ENCODE results near the gene RRAGD. TPM values are rescaled to one million over a fixed set of nuclear protein-coding genes. Genes with fewer than 3 reads are reported as not detected.

Gene RRAGD
- total RNA-seq, 2 experiments from 2014 or later: 9.0 to 10.2 TPM

DNA sequence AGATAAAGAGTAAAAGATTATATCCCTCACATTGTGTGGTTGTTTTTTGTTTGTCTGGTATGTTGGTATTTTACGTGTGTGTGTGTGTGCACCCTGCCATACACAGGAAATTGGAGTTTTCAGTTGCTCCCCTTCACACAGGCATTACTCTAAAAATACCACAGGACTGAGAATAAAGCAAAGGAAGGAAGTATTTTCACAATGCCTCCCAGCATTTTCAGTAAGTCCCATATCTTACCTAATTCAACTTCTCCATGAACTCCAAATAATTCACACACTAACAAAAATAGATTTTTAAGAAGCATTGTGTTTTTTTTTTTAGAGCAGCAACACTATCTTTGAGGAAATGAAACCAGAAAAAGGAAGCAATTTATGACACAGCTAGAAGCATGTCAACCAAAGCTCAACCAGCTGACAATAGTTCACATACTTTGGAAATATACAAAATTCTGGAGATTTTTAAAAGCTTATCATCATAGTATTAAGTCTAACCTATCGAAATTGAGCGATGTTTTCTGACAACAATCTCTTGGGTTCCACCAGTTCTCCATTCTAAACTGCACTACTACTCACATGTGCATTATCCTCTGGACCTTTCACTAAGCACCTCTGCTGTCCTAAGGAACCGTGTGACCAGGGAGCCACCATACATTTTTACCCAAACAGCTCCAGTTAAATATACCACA lies 61.6 kb downstream of the RRAGD start:
- Histone ChIP-seq H3K4me3 (ENCODE audit: low read length) (peak overlapping the region; percentile 71), H3K36me3 (ENCODE audit: insufficient read depth, low read length) (no peaks in the 10 kb centered on the region), H3K27ac (ENCODE audit: low read depth in 1 of 2, low read length in 2 of 2) (peak overlapping the region; percentile 15 to 73), H3K27me3 (ENCODE audit: control insufficient read depth in 1 of 2, insufficient read depth in 2 of 2, low read length in 2 of 2) (no peaks in the 10 kb centered on the region), H3K4me1 (ENCODE audit: insufficient read depth, low read length) (peaks cover 41% of the 10 kb centered on the region), H3K9me3 (ENCODE audit: control insufficient read depth in 1 of 2, insufficient read depth in 1 of 2, low read length in 2 of 2) (no peaks in the 10 kb centered on the region)
- DNase-seq (peak in 3 of 14 experiments; percentile 50 to 56 (median 56)), ATAC-seq (ENCODE audit: poor library complexity) (peak; percentile 27)
- H3K4me3 Mint-ChIP-seq: peak overlapping the region; percentile 99
- peaks cover 9% of the 10 kb centered on the region for H3K36me3 Mint-ChIP-seq (ENCODE audit: low read depth)
- H3K4me1 Mint-ChIP-seq (ENCODE audit: low read depth): peaks cover 69% of the 10 kb centered on the region
- peak overlapping the region; percentile 92 for H3K27ac Mint-ChIP-seq
- POLR2A ChIA-PET: interaction anchor here (0.5 to 5.2 kb wide), 13 partner anchors 10 to 1943 kb away, joined by 3 to 95 read pairs (median 7); partner anchors contain the start of genes CFAP206, LYRM2, MDN1 and PM20D2
- no peak for TF ChIP-seq CTCF (IDR thresholded peaks at IDR 0.05)
- no peaks in the 10 kb centered on the region for H3K27me3 Mint-ChIP-seq
- H3K9me3 Mint-ChIP-seq: no peaks in the 10 kb centered on the region
- CTCF ChIA-PET: interaction anchor here (0.7 to 2.6 kb wide), 3 partner anchors 22 to 1251 kb away, joined by 3 to 27 read pairs (median 6); no protein-coding TSS in a partner anchor
- intact Hi-C loops (cut with DNase I, micrococcal nuclease): loop anchor here (2.0 to 10.0 kb wide), 9 partner anchors 14 to 1234 kb away; partner anchors contain the start of genes PNRC1 (in 2 of the 2), RNGTT (in 2 of the 2), CASP8AP2 (in 1 of the 2) and MAP3K7 (in 1 of the 2)

DNA sequence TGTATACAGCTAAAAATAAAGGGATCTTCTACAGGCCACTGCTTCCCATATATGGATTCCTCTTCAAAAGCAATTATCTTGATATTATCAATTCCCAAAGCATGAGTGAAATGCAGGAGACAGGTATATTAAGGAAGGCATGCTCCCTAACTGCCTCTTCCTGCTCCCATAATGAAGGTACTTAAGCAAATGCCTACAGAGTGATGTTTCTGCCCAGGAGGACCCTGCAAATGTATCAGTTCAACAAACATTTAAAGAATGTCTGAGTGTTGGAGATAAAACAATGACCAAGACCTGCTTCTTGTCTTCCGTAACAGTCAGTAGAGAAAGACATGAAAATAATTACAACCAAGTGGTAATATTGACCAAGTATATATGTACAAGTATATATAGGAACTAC lies 63.7 kb downstream of the RRAGD start:
- Mint-ChIP-seq H3K27ac (peak overlapping the region; percentile 92), H3K4me3 (peak overlapping the region; percentile 30), H3K4me1 (ENCODE audit: low read depth) (peaks cover 74% of the 10 kb centered on the region), H3K9me3 (no peaks in the 10 kb centered on the region), H3K36me3 (ENCODE audit: low read depth) (peaks cover 12% of the 10 kb centered on the region), H3K27me3 (no peaks in the 10 kb centered on the region)
- ChIA-PET CTCF (interaction anchor here (0.8 to 1.6 kb wide), 3 partner anchors 14 to 24 kb away, joined by 3 to 5 read pairs (median 3); no protein-coding TSS in a partner anchor), POLR2A (interaction anchor here (5.2 kb wide), 1 partner anchor 268 kb away, joined by 95 read pairs; the partner anchor contains the start of gene PNRC1)
- Histone ChIP-seq H3K4me1 (ENCODE audit: insufficient read depth, low read length) (peaks cover 33% of the 10 kb centered on the region), H3K36me3 (ENCODE audit: insufficient read depth, low read length) (no peaks in the 10 kb centered on the region), H3K27ac (ENCODE audit: low read depth in 1 of 2, low read length in 2 of 2) (no peak overlapping the region), H3K4me3 (ENCODE audit: low read length) (no peak overlapping the region), H3K27me3 (ENCODE audit: control insufficient read depth in 1 of 2, insufficient read depth in 2 of 2, low read length in 2 of 2) (no peaks in the 10 kb centered on the region), H3K9me3 (ENCODE audit: control insufficient read depth in 1 of 2, insufficient read depth in 1 of 2, low read length in 2 of 2) (no peaks in the 10 kb centered on the region)
- no peak for TF ChIP-seq CTCF (IDR thresholded peaks at IDR 0.05)
- no peak for ATAC-seq (ENCODE audit: poor library complexity)
- DNase-seq: no peak
- intact Hi-C loops (cut with DNase I, micrococcal nuclease): loop anchor here in 1 of 2 experiments (5.0 kb wide), 2 partner anchors 64 to 201 kb away; partner anchors contain the start of genes PM20D2 and RRAGD

DNA sequence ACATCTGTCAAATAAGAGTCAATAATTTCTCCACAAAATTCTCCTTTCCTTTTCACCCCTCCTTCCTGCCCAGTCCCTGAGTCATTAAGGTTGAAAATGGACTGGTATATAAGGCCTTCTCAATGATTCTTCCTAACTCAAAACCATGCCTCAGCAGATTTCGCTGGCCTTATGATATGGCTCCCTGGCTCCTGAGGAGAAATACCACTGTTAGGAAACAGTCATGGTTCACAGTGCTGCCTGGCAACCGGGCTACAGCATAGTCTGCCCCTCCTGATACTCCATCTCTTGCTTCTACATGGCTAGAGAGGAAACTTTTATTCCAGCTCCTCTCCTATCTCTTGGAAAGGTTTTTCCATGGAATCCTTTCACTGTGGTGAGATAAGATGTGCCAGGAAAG lies 64.2 kb downstream of the RRAGD start:
- CTCF ChIA-PET: interaction anchor here (1.0 to 1.6 kb wide), 3 partner anchors 14 to 24 kb away, joined by 3 to 5 read pairs (median 3); no protein-coding TSS in a partner anchor
- Histone ChIP-seq H3K9me3 (ENCODE audit: control insufficient read depth in 1 of 2, insufficient read depth in 1 of 2, low read length in 2 of 2) (no peaks in the 10 kb centered on the region), H3K27ac (ENCODE audit: low read depth in 1 of 2, low read length in 2 of 2) (no peak overlapping the region), H3K36me3 (ENCODE audit: insufficient read depth, low read length) (no peaks in the 10 kb centered on the region), H3K4me3 (ENCODE audit: low read length) (no peak overlapping the region), H3K4me1 (ENCODE audit: insufficient read depth, low read length) (peaks cover 30% of the 10 kb centered on the region), H3K27me3 (ENCODE audit: control insufficient read depth in 1 of 2, insufficient read depth in 2 of 2, low read length in 2 of 2) (no peaks in the 10 kb centered on the region)
- H3K9me3 Mint-ChIP-seq: no peaks in the 10 kb centered on the region
- no peak for TF ChIP-seq CTCF (IDR thresholded peaks at IDR 0.05)
- H3K27me3 Mint-ChIP-seq: no peaks in the 10 kb centered on the region
- peak in 1 of 14 experiments; percentile 39 for DNase-seq
- H3K4me3 Mint-ChIP-seq: no peak overlapping the region
- H3K36me3 Mint-ChIP-seq (ENCODE audit: low read depth): peaks cover 12% of the 10 kb centered on the region
- no peak for ATAC-seq (ENCODE audit: poor library complexity)
- peaks cover 73% of the 10 kb centered on the region for H3K4me1 Mint-ChIP-seq (ENCODE audit: low read depth)
- H3K27ac Mint-ChIP-seq: peak overlapping the region; percentile 92
- intact Hi-C loops (cut with DNase I, micrococcal nuclease): loop anchor here in 1 of 2 experiments (5.0 kb wide), 2 partner anchors 64 to 201 kb away; partner anchors contain the start of genes PM20D2 and RRAGD
- POLR2A ChIA-PET: interaction anchor here (1.1 to 3.5 kb wide), 3 partner anchors 9 to 268 kb away, joined by 3 to 13 read pairs (median 8); partner anchors contain the start of gene PNRC1
